GM12878 (cell line): ENCODE results near the gene MRC2. TPM values are rescaled to one million over a fixed set of nuclear protein-coding genes. Genes with fewer than 3 reads are reported as not detected.

Experiments used
- ATAC-seq: fragments of 200-7000 bp; cut with Tn5 transposase; 3 replicates; pipeline ENCODE4 v1.9.1; 2020; ENCODE audit warnings: mild to moderate bottlenecking, moderate library complexity
- BruUV-seq: library from RNA; stranded (reverse); fragments of 400-500 nt; replicated peaks from 2 replicates; lab custom pipeline; 2021; lab: Mats Ljungman, UMichigan
- CTCF ChIA-PET: fragments of 300-600 bp; sonication (Branson Sonifier 250); formaldehyde crosslinking; extraction: SDS; loops from one replicate; lab custom pipeline; 2021; ENCODE audit warnings: inconsistent platforms; lab: Yijun Ruan, JAX
- POLR2A ChIA-PET: fragments of 350-600 bp; formaldehyde crosslinking; extraction: SDS; loops from one replicate; lab custom pipeline; 2021; ENCODE audit warnings: inconsistent platforms; lab: Charles Lee
- RAD21 ChIA-PET: fragments of 300-600 bp; sonication (Branson Sonifier 250); formaldehyde crosslinking; loops from one replicate; lab custom pipeline; 2023; ENCODE audit warnings: antibody characterized with exemption; ENCODE audit not compliant: unreplicated experiment; lab: Charles Lee
- SMC1A ChIA-PET: fragments of 300-600 bp; sonication (Branson Sonifier 250); formaldehyde crosslinking; loops from one replicate; lab custom pipeline; 2023; ENCODE audit not compliant: unreplicated experiment, uncharacterized antibody; lab: Charles Lee
- DNase-seq: peaks from one replicate; pipeline ENCODE4 v3.0.0-alpha.2; 2011; ENCODE audit warnings: low read depth, low spot score
- FAIRE-seq: peaks from 3 replicates; lab custom pipeline; 2011; peaks lifted over from hg19 to GRCh38; lab: Jason Lieb, UNC
- H2AFZ ChIP-seq: 2 replicates; pipeline ENCODE4 v1.6.0; 2011; ENCODE audit warnings: low read depth, low read length, control low read depth; ENCODE audit not compliant: control insufficient read depth
- H3K27ac ChIP-seq: 2 replicates; pipeline ENCODE4 v1.5.1; 2011; ENCODE audit warnings: control low read depth; ENCODE audit not compliant: control insufficient read depth, insufficient read depth
- H3K27me3 ChIP-seq, 2 experiments: replicated peaks in 1 of 2; 2 replicates each; pipeline versions ENCODE4 v1.6.0 to v1.6.1; 2011; ENCODE audit warnings: low read length in 1 of 2; ENCODE audit not compliant: control insufficient read depth in 2 of 2, insufficient read depth in 2 of 2
- H3K36me3 ChIP-seq, 2 experiments: 2 replicates each; pipeline ENCODE4 v1.5.1; 2011; ENCODE audit warnings: low read length in 1 of 2; ENCODE audit not compliant: control insufficient read depth in 2 of 2, insufficient read depth in 2 of 2
- H3K4me1 ChIP-seq: 2 replicates; pipeline ENCODE4 v1.6.1; 2011; ENCODE audit warnings: mild to moderate bottlenecking, low read length, moderate library complexity, mixed read lengths; ENCODE audit not compliant: control insufficient read depth, insufficient read depth
- H3K4me2 ChIP-seq: 2 replicates; pipeline ENCODE4 v1.6.0; 2011; ENCODE audit warnings: control low read depth; ENCODE audit not compliant: control insufficient read depth, insufficient read depth
- H3K4me3 ChIP-seq: fragments of 200-600 bp; sonication (generic); 2 replicates; pipeline ENCODE4 v1.5.1; 2016
- H3K79me2 ChIP-seq: 2 replicates; pipeline ENCODE4 v1.6.0; 2011; ENCODE audit warnings: low read length; ENCODE audit not compliant: control insufficient read depth, insufficient read depth
- H3K9ac ChIP-seq: 2 replicates; pipeline ENCODE4 v1.8.0; 2011; ENCODE audit warnings: low read length, control low read depth, mixed read lengths; ENCODE audit not compliant: control insufficient read depth, insufficient read depth
- H3K9me3 ChIP-seq: replicated peaks from 3 replicates; pipeline ENCODE4 v1.5.1; 2011; ENCODE audit warnings: mild to moderate bottlenecking, low read length; ENCODE audit not compliant: control insufficient read depth, insufficient read depth
- H4K20me1 ChIP-seq: 2 replicates; pipeline ENCODE4 v1.6.0; 2011; ENCODE audit not compliant: control insufficient read depth, insufficient read depth
- MYC ChIP-seq: IDR thresholded peaks from 2 replicates; pipeline ENCODE4 v1.6.1; 2011; ENCODE audit warnings: mild to moderate bottlenecking, low read length, moderate library complexity, inconsistent platforms; ENCODE audit not compliant: insufficient read depth, insufficient replicate concordance, insufficient read length, severe bottlenecking
- NFIC ChIP-seq: IDR thresholded peaks from 2 replicates; pipeline ENCODE4 v1.6.1; 2012; ENCODE audit warnings: low read depth, mild to moderate bottlenecking, inconsistent platforms, low read length, moderate library complexity
- POLR2AphosphoS5 ChIP-seq: IDR thresholded peaks from 2 replicates; pipeline ENCODE4 v1.6.1; 2011; ENCODE audit warnings: mild to moderate bottlenecking, low read length, inconsistent platforms
- WGBS: methylation state at CpG from one replicate; pipeline ENCODE4 v1.1.6; 2016; ENCODE audit warnings: low lambda C conversion rate; ENCODE audit not compliant: insufficient replicate concordance, insufficient coverage; ENCODE audit errors: missing lambda C conversion rate; 5-methylcytosine and 5-hydroxymethylcytosine counted together
- in situ Hi-C: fragments of 300-500 bp; cut with MboI; formaldehyde crosslinking; loops from 9 replicates; pipeline ENCODE4 v1.14.3; 2018; ENCODE audit warnings: mixed read lengths
- intact Hi-C: fragments of 100-400 bp; cut with micrococcal nuclease; formaldehyde crosslinking; loops from one replicate; pipeline ENCODE4 v1.14.2; 2022; ENCODE audit not compliant: unreplicated experiment
- polyA plus RNA-seq, 11 experiments: library from polyadenylated mRNA; depleted of rRNA in 4 of 11; unstranded in 6 of 11; stranded (reverse) in 5 of 11; fragments of >200 nt; fragmentation: Nextera tagmentation in 4 of 11; fragmentation: Illumina TruSeq in 1 of 11; extraction: Ambion mirVana in 4 of 11; extraction: Trizol in 1 of 11; gene quantifications; 1 replicate in 1 of 11; 2 replicates in 10 of 11; pipeline versions ENCODE4 v1.2.1 to v1.2.3, GENCODE V29; 2011 to 2016; ENCODE audit warnings: inconsistent platforms in 2 of 11, missing spikeins in 2 of 11, low read depth in 1 of 11
- total RNA-seq, 4 experiments: library from RNA; depleted of rRNA in 3 of 4; stranded (reverse); fragments of >200 nt in 3 of 4; fragmentation: Illumina TruSeq in 1 of 4; extraction: Trizol in 1 of 4; gene quantifications; 2 replicates each; pipeline versions ENCODE4 v1.2.1 to v1.2.3, GENCODE V29; 2013 to 2021

The MRC2 gene
- total and polyA plus RNA-seq, 10 of the 15 experiments (the other 5 are each of a cell fraction or from before 2014, with no cell fraction given): 0.04 to 0.96 (median 0.30) TPM; not detected in 1

DNA sequence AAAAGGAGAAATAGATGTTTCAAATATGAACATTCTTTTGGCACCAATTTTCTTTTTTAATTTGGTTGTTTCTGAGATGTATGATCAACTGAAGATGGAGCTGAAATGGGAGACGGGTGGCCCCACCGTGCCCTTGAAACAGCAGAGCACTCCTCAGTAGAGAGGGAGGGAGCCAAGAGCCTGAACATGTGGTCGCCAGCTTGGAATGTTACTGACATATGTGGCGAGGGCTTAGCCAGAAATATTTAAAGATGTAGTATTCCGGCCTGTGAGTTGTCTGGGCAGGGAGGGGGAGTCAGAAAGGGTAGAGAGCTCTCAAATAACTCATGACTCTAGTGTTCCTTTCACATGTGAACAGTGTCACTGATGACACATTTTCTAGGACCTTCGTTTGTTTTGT, 13.3 kb upstream of the MRC2 start:
- in situ Hi-C loops (no loop called here), intact Hi-C loops (no loop called here)
- H3K4me3 ChIP-seq: no peak overlapping the region
- H3K4me1 ChIP-seq: peaks cover 6% of the 10 kb centered on the region
- 95% methylated on average over 6 of the region's 6 CpGs for WGBS
- no peak overlapping the region for H3K9ac ChIP-seq
- H3K27ac ChIP-seq: no peak overlapping the region
- no peak overlapping the region for H2AFZ ChIP-seq
- ChIA-PET CTCF (no interaction called here), RAD21 (no interaction called here), SMC1A (no interaction called here), POLR2A (no interaction called here)
- H3K27me3 ChIP-seq: no peaks in the 10 kb centered on the region
- FAIRE-seq: no peak
- no peaks in the 10 kb centered on the region for H3K9me3 ChIP-seq
- no TSS peak for BruUV-seq
- no peak for TF ChIP-seq NFIC
- no peak for DNase-seq
- ATAC-seq: no peak
- no peaks in the 10 kb centered on the region; the same call in 1 of the 2 replicates for H3K79me2 ChIP-seq
- H4K20me1 ChIP-seq: no peaks in the 10 kb centered on the region
- peaks cover 4 to 14% of the 10 kb centered on the region in 2 experiments for H3K36me3 ChIP-seq
- no peak overlapping the region for H3K4me2 ChIP-seq

DNA sequence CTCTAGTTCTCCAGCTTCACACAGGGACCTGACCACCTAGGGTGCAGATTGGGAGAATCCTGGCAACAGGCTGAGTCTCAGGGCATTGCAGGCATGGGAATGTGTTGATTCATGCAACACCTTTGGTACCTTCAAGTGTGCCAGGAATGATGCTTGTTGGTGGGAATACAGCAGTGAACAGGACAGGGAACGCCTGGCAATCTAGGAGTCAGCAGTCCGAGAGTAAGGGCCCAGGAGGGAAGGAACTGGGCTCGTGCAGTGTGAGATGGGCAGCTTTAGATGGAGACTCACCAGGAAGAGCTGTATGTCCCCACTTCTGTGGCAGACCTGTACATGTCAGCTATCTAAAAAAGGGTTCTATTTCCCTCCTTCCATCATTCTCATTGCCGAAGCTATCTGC, 12.0 kb upstream of the MRC2 start:
- Histone ChIP-seq H3K27me3 (no peaks in the 10 kb centered on the region), H3K9me3 (no peaks in the 10 kb centered on the region), H3K4me3 (no peak overlapping the region)
- SMC1A ChIA-PET: no interaction called here
- in situ Hi-C loops (no loop called here), intact Hi-C loops (no loop called here)
- no TSS peak for BruUV-seq
- no peak for FAIRE-seq
- TF ChIP-seq MYC (no peak), POLR2AphosphoS5 (0 out of 2 replicates have a peak, but pooled peaks have one; percentile 24)
- TF ChIP-seq, all 136 proteins: peak for 1
- ChIA-PET POLR2A (no interaction called here), CTCF (interaction anchor here (0.6 kb wide), 1 partner anchor 11 kb away, joined by 3 read pairs; no protein-coding TSS in a partner anchor), RAD21 (no interaction called here)
- peaks cover 6% of the 10 kb centered on the region for H3K4me1 ChIP-seq
- H3K79me2 ChIP-seq: no peaks in the 10 kb centered on the region; the same call in 1 of the 2 replicates
- no peak for DNase-seq
- H4K20me1 ChIP-seq: no peaks in the 10 kb centered on the region
- peaks cover 4 to 9% of the 10 kb centered on the region in 2 experiments for H3K36me3 ChIP-seq
- no peak overlapping the region for H3K27ac ChIP-seq
- no peak overlapping the region for H2AFZ ChIP-seq
- no peak for ATAC-seq
- no peak overlapping the region for H3K9ac ChIP-seq
- 100% methylated on average over 4 of the region's 4 CpGs for WGBS
- H3K4me2 ChIP-seq: no peak overlapping the region
